IPS-11a (cell line): Measurements from ENCODE around the gene RNF150.
"Not testable (repeated sequence)": the region's sequence is repeated elsewhere in the genome, so short reads cannot be mapped to it uniquely, and the experiment has no call there.

Experiments
- H3K4me3 ChIP-seq: one replicate; pipeline ENCODE4 v1.5.1; 2013; ENCODE audit warnings: low read depth, low read length, control low read depth

The RNF150 gene

GRCh38 chr4:140837736-140838135 is 295.5 kb downstream of the RNF150 start:
- H3K4me3 ChIP-seq = no peak overlapping the region

- H3K4me3 ChIP-seq = no peak overlapping the region
These were observed 298.3 kb downstream of the RNF150 start for GRCh38 chr4:140834839-140835495.

GRCh38 chr4:140833280-140833679 is 300.0 kb downstream of the RNF150 start:
- H3K4me3 ChIP-seq = no peak overlapping the region

- no peak overlapping the region for H3K4me3 ChIP-seq
These were observed 303.4 kb downstream of the RNF150 start for GRCh38 chr4:140829825-140830224.

GRCh38 chr4:140826701-140827027 is 306.6 kb downstream of the RNF150 start:
- no peak overlapping the region for H3K4me3 ChIP-seq

GRCh38 chr4:140820520-140820919 is 312.7 kb downstream of the RNF150 start:
- not testable (repeated sequence) for H3K4me3 ChIP-seq

- no peak overlapping the region for H3K4me3 ChIP-seq
These were observed 313.7 kb downstream of the RNF150 start for GRCh38 chr4:140819610-140820009.

- H3K4me3 ChIP-seq = no peak overlapping the region
These were observed 314.8 kb downstream of the RNF150 start for GRCh38 chr4:140818433-140818832.

- H3K4me3 ChIP-seq = no peak overlapping the region
These were observed 316.3 kb downstream of the RNF150 start for GRCh38 chr4:140816806-140817510.

- H3K4me3 ChIP-seq = no peak overlapping the region
These were observed 319.5 kb downstream of the RNF150 start for GRCh38 chr4:140813804-140814203.

- no peak overlapping the region for H3K4me3 ChIP-seq
These were observed 320.4 kb downstream of the RNF150 start for GRCh38 chr4:140812916-140813315.

- no peak overlapping the region for H3K4me3 ChIP-seq
These were observed 321.8 kb downstream of the RNF150 start for GRCh38 chr4:140811429-140811828.

- not testable (repeated sequence) for H3K4me3 ChIP-seq
These were observed 322.6 kb downstream of the RNF150 start for GRCh38 chr4:140810591-140811169.
